ENCODE data around the gene ADGRG6.

Gene ADGRG6

GRCh38 chr6:142303176-142303533 is 1.3 kb downstream of the ADGRG6 start:
- Histone ChIP-seq H3K9ac (ENCODE audit: low read depth, low read length) (no peak overlapping the region), H3K36me3 (ENCODE audit: insufficient read depth, low read length) (no peaks in the 10 kb centered on the region), H3K4me2 (ENCODE audit: low read length) (no peak overlapping the region), H3K4me3 (ENCODE audit: low read length) (no peak overlapping the region), H3K27me3 (ENCODE audit: control insufficient read depth, insufficient read depth, low read length) (no peaks in the 10 kb centered on the region), H3K9me3 (replicated peaks; ENCODE audit: low read length) (no peaks in the 10 kb centered on the region), H3K4me1 (ENCODE audit: control insufficient read depth, insufficient read depth, low read length) (peaks cover 25% of the 10 kb centered on the region)

GRCh38 chr6:142304241-142304640 is 2.4 kb downstream of the ADGRG6 start:
- Histone ChIP-seq H3K4me1 (ENCODE audit: control insufficient read depth, insufficient read depth, low read length) (peaks cover 15% of the 10 kb centered on the region), H3K4me3 (ENCODE audit: low read length) (no peak overlapping the region), H3K36me3 (ENCODE audit: insufficient read depth, low read length) (no peaks in the 10 kb centered on the region), H3K9ac (ENCODE audit: low read depth, low read length) (no peak overlapping the region), H3K4me2 (ENCODE audit: low read length) (no peak overlapping the region), H3K9me3 (replicated peaks; ENCODE audit: low read length) (no peaks in the 10 kb centered on the region), H3K27me3 (ENCODE audit: control insufficient read depth, insufficient read depth, low read length) (no peaks in the 10 kb centered on the region)

- peaks cover 7% of the 10 kb centered on the region for H3K4me1 ChIP-seq (ENCODE audit: control insufficient read depth, insufficient read depth, low read length)
- no peak overlapping the region for H3K4me3 ChIP-seq (ENCODE audit: low read length)
- no peaks in the 10 kb centered on the region for H3K9me3 ChIP-seq (replicated peaks; ENCODE audit: low read length)
- no peak overlapping the region for H3K9ac ChIP-seq (ENCODE audit: low read depth, low read length)
- H3K27me3 ChIP-seq (ENCODE audit: control insufficient read depth, insufficient read depth, low read length): no peaks in the 10 kb centered on the region
- no peaks in the 10 kb centered on the region for H3K36me3 ChIP-seq (ENCODE audit: insufficient read depth, low read length)
- H3K4me2 ChIP-seq (ENCODE audit: low read length): no peak overlapping the region
Observed at GRCh38 chr6:142306736-142307135, 4.9 kb downstream of the ADGRG6 start.

GRCh38 chr6:142307963-142308748 is 6.3 kb downstream of the ADGRG6 start:
- H3K36me3 ChIP-seq (ENCODE audit: insufficient read depth, low read length): no peaks in the 10 kb centered on the region
- no peak overlapping the region for H3K4me2 ChIP-seq (ENCODE audit: low read length)
- no peaks in the 10 kb centered on the region for H3K27me3 ChIP-seq (ENCODE audit: control insufficient read depth, insufficient read depth, low read length)
- no peak overlapping the region for H3K9ac ChIP-seq (ENCODE audit: low read depth, low read length)
- no peaks in the 10 kb centered on the region for H3K4me1 ChIP-seq (ENCODE audit: control insufficient read depth, insufficient read depth, low read length)
- H3K9me3 ChIP-seq (replicated peaks; ENCODE audit: low read length): no peaks in the 10 kb centered on the region
- no peak overlapping the region for H3K4me3 ChIP-seq (ENCODE audit: low read length)

DNA sequence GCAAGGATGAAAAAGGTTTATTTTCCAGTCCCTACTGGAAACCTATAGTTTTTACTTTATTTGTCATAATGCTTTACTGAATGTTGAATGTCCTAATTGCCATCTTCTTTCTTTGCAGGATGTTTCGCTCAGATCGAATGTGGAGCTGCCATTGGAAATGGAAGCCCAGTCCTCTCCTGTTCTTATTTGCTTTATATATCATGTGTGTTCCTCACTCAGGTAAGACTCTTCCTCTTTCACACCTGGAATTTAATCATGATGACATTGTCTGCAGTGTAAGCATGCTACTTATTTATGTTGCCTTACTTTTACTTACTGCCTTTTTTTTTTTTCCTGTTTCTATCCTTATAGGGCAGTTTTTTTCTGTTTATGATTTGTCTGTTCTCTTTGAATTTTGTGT is 7.6 kb downstream of the ADGRG6 start:
- H3K4me1 ChIP-seq (ENCODE audit: control insufficient read depth, insufficient read depth, low read length): no peaks in the 10 kb centered on the region
- H3K9ac ChIP-seq (ENCODE audit: low read depth, low read length): no peak overlapping the region
- no peak overlapping the region for H3K4me3 ChIP-seq (ENCODE audit: low read length)
- H3K36me3 ChIP-seq (ENCODE audit: insufficient read depth, low read length): no peaks in the 10 kb centered on the region
- no peak overlapping the region for H3K4me2 ChIP-seq (ENCODE audit: low read length)
- H3K9me3 ChIP-seq (replicated peaks; ENCODE audit: low read length): no peaks in the 10 kb centered on the region
- no peaks in the 10 kb centered on the region for H3K27me3 ChIP-seq (ENCODE audit: control insufficient read depth, insufficient read depth, low read length)

GRCh38 chr6:142313284-142313683 is 11.5 kb downstream of the ADGRG6 start:
- Histone ChIP-seq H3K4me3 (ENCODE audit: low read length) (no peak overlapping the region), H3K27me3 (ENCODE audit: control insufficient read depth, insufficient read depth, low read length) (no peaks in the 10 kb centered on the region), H3K36me3 (ENCODE audit: insufficient read depth, low read length) (no peaks in the 10 kb centered on the region), H3K9me3 (replicated peaks; ENCODE audit: low read length) (no peaks in the 10 kb centered on the region), H3K9ac (ENCODE audit: low read depth, low read length) (no peak overlapping the region), H3K4me1 (ENCODE audit: control insufficient read depth, insufficient read depth, low read length) (no peaks in the 10 kb centered on the region), H3K4me2 (ENCODE audit: low read length) (no peak overlapping the region)

DNA sequence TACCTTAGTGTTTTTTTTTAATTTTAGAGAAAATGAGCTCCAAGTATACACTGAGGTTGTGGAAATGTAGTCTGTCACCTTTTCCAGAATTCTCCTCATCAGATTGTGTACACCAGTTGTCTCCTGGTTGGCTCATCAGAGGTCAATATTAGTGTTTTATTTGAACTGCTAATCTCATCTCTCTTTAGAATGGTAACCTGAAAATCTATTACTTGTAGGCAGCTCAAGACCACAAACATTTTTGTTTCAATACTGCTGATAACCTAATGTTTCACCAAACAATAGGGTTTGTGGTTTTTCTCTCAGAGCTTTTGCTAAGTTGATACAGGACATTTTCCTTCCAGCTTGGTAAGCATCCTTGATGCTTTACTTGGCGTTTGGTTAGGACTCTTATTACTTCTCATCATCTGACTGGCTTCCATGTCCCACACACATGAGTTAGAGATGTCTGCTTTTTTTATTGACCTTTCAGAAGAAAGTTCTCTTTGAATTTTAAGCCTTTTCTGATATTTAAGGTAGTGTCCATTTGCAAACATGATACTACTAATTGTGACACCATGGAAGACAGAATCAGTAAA is 15.1 kb downstream of the ADGRG6 start:
- Histone ChIP-seq H3K27me3 (ENCODE audit: control insufficient read depth, insufficient read depth, low read length) (no peaks in the 10 kb centered on the region), H3K9me3 (replicated peaks; ENCODE audit: low read length) (no peaks in the 10 kb centered on the region), H3K9ac (ENCODE audit: low read depth, low read length) (no peak overlapping the region), H3K4me2 (ENCODE audit: low read length) (no peak overlapping the region), H3K4me1 (ENCODE audit: control insufficient read depth, insufficient read depth, low read length) (no peaks in the 10 kb centered on the region), H3K36me3 (ENCODE audit: insufficient read depth, low read length) (no peaks in the 10 kb centered on the region), H3K4me3 (ENCODE audit: low read length) (no peak overlapping the region)

GRCh38 chr6:142318714-142319113 is 16.9 kb downstream of the ADGRG6 start:
- Histone ChIP-seq H3K4me3 (ENCODE audit: low read length) (no peak overlapping the region), H3K4me2 (ENCODE audit: low read length) (no peak overlapping the region), H3K27me3 (ENCODE audit: control insufficient read depth, insufficient read depth, low read length) (no peaks in the 10 kb centered on the region), H3K9ac (ENCODE audit: low read depth, low read length) (no peak overlapping the region), H3K36me3 (ENCODE audit: insufficient read depth, low read length) (no peaks in the 10 kb centered on the region), H3K4me1 (ENCODE audit: control insufficient read depth, insufficient read depth, low read length) (no peaks in the 10 kb centered on the region), H3K9me3 (replicated peaks; ENCODE audit: low read length) (no peaks in the 10 kb centered on the region)

DNA sequence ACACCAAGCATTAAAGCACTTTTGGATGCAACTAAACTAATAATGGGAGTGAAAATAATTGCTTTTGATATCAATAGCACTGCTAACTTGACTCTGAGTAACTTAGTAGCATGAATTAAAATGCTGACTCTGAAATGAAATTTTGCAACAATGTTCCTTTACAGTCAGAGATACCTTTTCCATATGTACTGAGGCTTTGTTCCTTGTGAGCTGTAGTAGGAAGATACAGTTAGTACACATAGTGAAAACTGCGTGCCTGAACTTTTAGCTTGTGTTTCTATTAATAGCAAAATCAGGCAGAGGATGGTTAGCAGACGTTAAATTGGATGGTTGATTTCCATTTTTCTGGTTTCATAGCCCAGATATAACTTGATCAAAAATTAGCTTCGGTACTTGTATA is 18.6 kb downstream of the ADGRG6 start:
- no peak overlapping the region for H3K4me2 ChIP-seq (ENCODE audit: low read length)
- H3K4me1 ChIP-seq (ENCODE audit: control insufficient read depth, insufficient read depth, low read length): no peaks in the 10 kb centered on the region
- H3K27me3 ChIP-seq (ENCODE audit: control insufficient read depth, insufficient read depth, low read length): no peaks in the 10 kb centered on the region
- H3K9me3 ChIP-seq (replicated peaks; ENCODE audit: low read length): no peaks in the 10 kb centered on the region
- H3K4me3 ChIP-seq (ENCODE audit: low read length): no peak overlapping the region
- H3K9ac ChIP-seq (ENCODE audit: low read depth, low read length): no peak overlapping the region
- no peaks in the 10 kb centered on the region for H3K36me3 ChIP-seq (ENCODE audit: insufficient read depth, low read length)

DNA sequence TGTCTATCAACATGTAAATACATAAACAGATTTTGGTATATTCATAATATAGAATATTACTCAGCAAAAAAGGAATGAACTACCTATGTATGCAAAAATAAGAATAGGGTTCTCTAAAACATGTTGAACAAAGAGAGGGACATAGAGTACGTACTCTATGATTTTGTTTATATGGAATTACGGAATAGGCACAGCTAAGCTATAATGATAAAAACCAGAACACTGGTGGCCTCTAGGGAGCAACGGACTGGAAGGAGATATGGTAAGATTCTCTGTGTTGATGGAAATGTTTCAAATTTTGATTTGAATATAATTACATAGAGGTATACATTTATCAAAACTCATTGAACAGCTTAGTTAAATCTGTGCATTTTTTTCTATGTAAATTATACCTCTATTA is 19.6 kb downstream of the ADGRG6 start:
- no peaks in the 10 kb centered on the region for H3K27me3 ChIP-seq (ENCODE audit: control insufficient read depth, insufficient read depth, low read length)
- no peaks in the 10 kb centered on the region for H3K9me3 ChIP-seq (replicated peaks; ENCODE audit: low read length)
- H3K36me3 ChIP-seq (ENCODE audit: insufficient read depth, low read length): no peaks in the 10 kb centered on the region
- no peak overlapping the region for H3K4me3 ChIP-seq (ENCODE audit: low read length)
- H3K9ac ChIP-seq (ENCODE audit: low read depth, low read length): no peak overlapping the region
- H3K4me2 ChIP-seq (ENCODE audit: low read length): no peak overlapping the region
- H3K4me1 ChIP-seq (ENCODE audit: control insufficient read depth, insufficient read depth, low read length): no peaks in the 10 kb centered on the region

GRCh38 chr6:142322066-142322465 is 20.3 kb downstream of the ADGRG6 start:
- no peaks in the 10 kb centered on the region for H3K27me3 ChIP-seq (ENCODE audit: control insufficient read depth, insufficient read depth, low read length)
- no peaks in the 10 kb centered on the region for H3K9me3 ChIP-seq (replicated peaks; ENCODE audit: low read length)
- no peaks in the 10 kb centered on the region for H3K4me1 ChIP-seq (ENCODE audit: control insufficient read depth, insufficient read depth, low read length)
- no peaks in the 10 kb centered on the region for H3K36me3 ChIP-seq (ENCODE audit: insufficient read depth, low read length)
- no peak overlapping the region for H3K4me3 ChIP-seq (ENCODE audit: low read length)
- H3K9ac ChIP-seq (ENCODE audit: low read depth, low read length): no peak overlapping the region
- no peak overlapping the region for H3K4me2 ChIP-seq (ENCODE audit: low read length)

Measured in skeletal muscle satellite cell (primary cell).